Activated CD4-positive, alpha-beta memory T cell treated with anti-CD3 and anti-CD28 coated beads, Interleukin-2, amount 10 ng/mL, durations not matched to agents 7 days and 5 days (primary cell): Measurements from ENCODE around the gene HSD17B12. TPM values are rescaled to one million over a fixed set of nuclear protein-coding genes. Genes with fewer than 3 reads are reported as not detected.
"Not testable (repeated sequence)": the region's sequence is repeated elsewhere in the genome, so short reads cannot be mapped to it uniquely, and the experiment has no call there.

Source experiments
- CTCF ChIA-PET: fragments of 350-600 bp; sonication (Branson Sonifier 250); formaldehyde crosslinking; loops from one replicate; lab custom pipeline; 2021; ENCODE audit warnings: antibody characterized with exemption, inconsistent platforms; lab: Charles Lee
- POLR2A ChIA-PET: fragments of 350-600 bp; sonication (Branson Sonifier 250); formaldehyde crosslinking; loops from one replicate; lab custom pipeline; 2021; ENCODE audit warnings: antibody characterized with exemption; lab: Charles Lee
- DNase-seq: peaks from one replicate; pipeline ENCODE4 v3.0.0-alpha.2; 2020
- H3K27ac Mint-ChIP-seq: one replicate; pipeline ENCODE4 v1.8.0; 2021; ENCODE audit warnings: mild to moderate bottlenecking, mixed read lengths
- H3K27me3 Mint-ChIP-seq: one replicate; pipeline ENCODE4 v1.8.0; 2021; ENCODE audit warnings: mixed read lengths
- H3K36me3 Mint-ChIP-seq: one replicate; pipeline ENCODE4 v1.8.0; 2021; ENCODE audit warnings: low read depth, mixed read lengths
- H3K4me1 Mint-ChIP-seq: one replicate; pipeline ENCODE4 v1.8.0; 2021; ENCODE audit warnings: mixed read lengths
- H3K4me3 Mint-ChIP-seq: one replicate; pipeline ENCODE4 v1.8.0; 2021; ENCODE audit warnings: mild to moderate bottlenecking, mixed read lengths
- H3K9me3 Mint-ChIP-seq: one replicate; pipeline ENCODE4 v1.8.0; 2021; ENCODE audit warnings: mixed read lengths
- total RNA-seq, 2 experiments: library from RNA; stranded (reverse); gene quantifications; one replicate each; pipeline ENCODE4 v1.2.3, GENCODE V29; 2021

The HSD17B12 gene
- total RNA-seq, 2 experiments from 2014 or later = 35.2 to 40.7 TPM

GRCh38 chr11:43663018-43663417, 17.5 kb upstream of the HSD17B12 start:
- H3K27me3 Mint-ChIP-seq = peaks cover 17% of the 10 kb centered on the region
- H3K4me1 Mint-ChIP-seq, CTCF ChIA-PET, H3K9me3 Mint-ChIP-seq, H3K4me3 Mint-ChIP-seq, POLR2A ChIA-PET, H3K27ac Mint-ChIP-seq, H3K36me3 Mint-ChIP-seq, DNase-seq: not testable (repeated sequence)

GRCh38 chr11:43664295-43664694, 16.2 kb upstream of the HSD17B12 start:
- no peaks in the 10 kb centered on the region for H3K4me1 Mint-ChIP-seq
- ChIA-PET POLR2A (no interaction called here), CTCF (no interaction called here)
- no peaks in the 10 kb centered on the region for H3K36me3 Mint-ChIP-seq
- H3K9me3 Mint-ChIP-seq = no peaks in the 10 kb centered on the region
- H3K27me3 Mint-ChIP-seq = peaks cover 18% of the 10 kb centered on the region
- H3K4me3 Mint-ChIP-seq = no peak overlapping the region
- no peak for DNase-seq
- H3K27ac Mint-ChIP-seq = no peak overlapping the region

- H3K27me3 Mint-ChIP-seq = peaks cover 24% of the 10 kb centered on the region
- CTCF ChIA-PET, H3K4me1 Mint-ChIP-seq, H3K36me3 Mint-ChIP-seq, H3K27ac Mint-ChIP-seq, H3K4me3 Mint-ChIP-seq, DNase-seq, H3K9me3 Mint-ChIP-seq: not testable (repeated sequence)
- POLR2A ChIA-PET = interaction anchor here (0.8 kb wide), 1 partner anchor 9 kb away, joined by 3 read pairs; no protein-coding TSS in a partner anchor
Observed at GRCh38 chr11:43671284-43671683, 9.3 kb upstream of the HSD17B12 start.

GRCh38 chr11:43674560-43674959, 6.0 kb upstream of the HSD17B12 start:
- peaks cover 28% of the 10 kb centered on the region for H3K27me3 Mint-ChIP-seq

GRCh38 chr11:43676933-43677332, 3.6 kb upstream of the HSD17B12 start:
- peaks cover 14% of the 10 kb centered on the region for H3K4me1 Mint-ChIP-seq
- CTCF ChIA-PET = no interaction called here
- peaks cover 10% of the 10 kb centered on the region for H3K9me3 Mint-ChIP-seq
- POLR2A ChIA-PET = no interaction called here
- H3K27ac Mint-ChIP-seq = no peak overlapping the region
- no peak for DNase-seq
- no peak overlapping the region for H3K4me3 Mint-ChIP-seq
- peaks cover 14% of the 10 kb centered on the region for H3K36me3 Mint-ChIP-seq
- peaks cover 26% of the 10 kb centered on the region for H3K27me3 Mint-ChIP-seq

More at GRCh38 chr11:43674560-43674959, 6.0 kb upstream of the HSD17B12 start:
- ChIA-PET POLR2A (no interaction called here), CTCF (no interaction called here)
- no peak for DNase-seq
- Mint-ChIP-seq H3K36me3 (peaks cover 3% of the 10 kb centered on the region), H3K9me3 (peaks cover 9% of the 10 kb centered on the region), H3K27ac (no peak overlapping the region), H3K4me1 (peaks cover under 1% of the 10 kb centered on the region), H3K4me3 (no peak overlapping the region)

GRCh38 chr11:43681401-43681942, 934 bp downstream of the HSD17B12 start:
- Mint-ChIP-seq H3K27ac (peak overlapping the region; percentile 92), H3K36me3 (peaks cover 42% of the 10 kb centered on the region), H3K4me3 (peak overlapping the region; percentile 92), H3K27me3 (peaks cover 13% of the 10 kb centered on the region), H3K9me3 (peaks cover 10% of the 10 kb centered on the region), H3K4me1 (peaks cover 38% of the 10 kb centered on the region)
- ChIA-PET POLR2A (interaction anchor here (0.7 to 1.9 kb wide), 3 partner anchors 9 to 323 kb away, joined by 3 to 10 read pairs (median 7); partner anchors contain the start of gene TTC17), CTCF (interaction anchor here (1.4 kb wide), 1 partner anchor 170 kb away, joined by 5 read pairs; no protein-coding TSS in a partner anchor)
- no peak for DNase-seq

GRCh38 chr11:43682081-43682480, 1.5 kb downstream of the HSD17B12 start:
- H3K36me3 Mint-ChIP-seq = peaks cover 44% of the 10 kb centered on the region
- H3K27ac Mint-ChIP-seq = peak overlapping the region; percentile 58
- POLR2A ChIA-PET, DNase-seq, CTCF ChIA-PET: not testable (repeated sequence)
- peaks cover 13% of the 10 kb centered on the region for H3K27me3 Mint-ChIP-seq
- peaks cover 10% of the 10 kb centered on the region for H3K9me3 Mint-ChIP-seq
- peak overlapping the region; percentile 92 for H3K4me3 Mint-ChIP-seq
- peaks cover 39% of the 10 kb centered on the region for H3K4me1 Mint-ChIP-seq

GRCh38 chr11:43685440-43685839, 4.9 kb downstream of the HSD17B12 start:
- Mint-ChIP-seq H3K4me3 (no peak overlapping the region), H3K27ac (no peak overlapping the region), H3K4me1 (peaks cover 41% of the 10 kb centered on the region), H3K9me3 (no peaks in the 10 kb centered on the region), H3K27me3 (no peaks in the 10 kb centered on the region), H3K36me3 (peaks cover 47% of the 10 kb centered on the region)
- ChIA-PET POLR2A (no interaction called here), CTCF (interaction anchor here (0.8 to 1.4 kb wide), 2 partner anchors 140 to 166 kb away, joined by 3 to 4 read pairs; no protein-coding TSS in a partner anchor)
- DNase-seq = no peak

GRCh38 chr11:43686207-43686606, 5.7 kb downstream of the HSD17B12 start:
- H3K27ac Mint-ChIP-seq = no peak overlapping the region
- peaks cover 49% of the 10 kb centered on the region for H3K36me3 Mint-ChIP-seq
- H3K9me3 Mint-ChIP-seq = no peaks in the 10 kb centered on the region
- no peak overlapping the region for H3K4me3 Mint-ChIP-seq
- POLR2A ChIA-PET = no interaction called here
- H3K4me1 Mint-ChIP-seq = peaks cover 39% of the 10 kb centered on the region
- H3K27me3 Mint-ChIP-seq = no peaks in the 10 kb centered on the region
- CTCF ChIA-PET = interaction anchor here (1.4 kb wide), 1 partner anchor 140 kb away, joined by 3 read pairs; no protein-coding TSS in a partner anchor
- no peak for DNase-seq

- Mint-ChIP-seq H3K4me3 (no peak overlapping the region), H3K27me3 (no peaks in the 10 kb centered on the region), H3K36me3 (peaks cover 48% of the 10 kb centered on the region), H3K27ac (no peak overlapping the region), H3K9me3 (no peaks in the 10 kb centered on the region), H3K4me1 (peaks cover 33% of the 10 kb centered on the region)
- no peak for DNase-seq
- ChIA-PET POLR2A (no interaction called here), CTCF (no interaction called here)
Observed at GRCh38 chr11:43687120-43687791, 6.7 kb downstream of the HSD17B12 start.

GRCh38 chr11:43688394-43688793, 7.9 kb downstream of the HSD17B12 start:
- no peak for DNase-seq
- Mint-ChIP-seq H3K4me3 (no peak overlapping the region), H3K27me3 (no peaks in the 10 kb centered on the region), H3K4me1 (peaks cover 22% of the 10 kb centered on the region), H3K9me3 (no peaks in the 10 kb centered on the region), H3K27ac (no peak overlapping the region), H3K36me3 (peaks cover 40% of the 10 kb centered on the region)
- ChIA-PET CTCF (no interaction called here), POLR2A (no interaction called here)

- Mint-ChIP-seq H3K9me3 (no peaks in the 10 kb centered on the region), H3K36me3 (peaks cover 37% of the 10 kb centered on the region), H3K27ac (no peak overlapping the region), H3K27me3 (no peaks in the 10 kb centered on the region), H3K4me3 (no peak overlapping the region), H3K4me1 (peaks cover 19% of the 10 kb centered on the region)
- DNase-seq = no peak
- ChIA-PET POLR2A (no interaction called here), CTCF (no interaction called here)
Observed at GRCh38 chr11:43689167-43689566, 8.6 kb downstream of the HSD17B12 start.

GRCh38 chr11:43690929-43691725, 10.6 kb downstream of the HSD17B12 start:
- Mint-ChIP-seq H3K36me3 (peaks cover 28% of the 10 kb centered on the region), H3K9me3 (no peaks in the 10 kb centered on the region), H3K27ac (no peak overlapping the region), H3K4me1 (peaks cover 13% of the 10 kb centered on the region), H3K4me3 (no peak overlapping the region), H3K27me3 (no peaks in the 10 kb centered on the region)
- CTCF ChIA-PET = no interaction called here
- DNase-seq = no peak
- POLR2A ChIA-PET = interaction anchor here (1.1 kb wide), 1 partner anchor 10 kb away, joined by 3 read pairs; no protein-coding TSS in a partner anchor
